ENCODE results near the gene CYP46A1.

The CYP46A1 gene

DNA sequence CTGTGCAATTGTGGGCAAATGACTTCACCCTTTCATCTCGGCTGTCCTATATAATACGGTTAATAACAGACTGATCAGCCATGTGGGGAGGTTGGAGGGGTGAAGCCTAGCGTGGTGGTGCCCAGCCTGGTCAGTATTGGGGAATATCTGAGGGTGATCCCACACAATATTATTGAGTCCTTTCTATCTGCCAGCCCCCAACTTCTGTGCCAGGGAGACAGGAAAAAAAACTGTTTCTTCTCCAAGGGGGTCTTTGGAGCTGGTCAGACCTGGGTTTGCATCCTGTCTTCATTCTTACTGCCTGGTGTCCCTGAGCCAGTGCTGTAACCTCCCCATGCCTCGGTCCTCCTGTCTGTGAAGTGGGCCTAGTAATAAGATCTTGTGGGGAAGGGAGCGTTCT, 6.5 kb downstream of the CYP46A1 start:
- no peak for DNase-seq

DNA sequence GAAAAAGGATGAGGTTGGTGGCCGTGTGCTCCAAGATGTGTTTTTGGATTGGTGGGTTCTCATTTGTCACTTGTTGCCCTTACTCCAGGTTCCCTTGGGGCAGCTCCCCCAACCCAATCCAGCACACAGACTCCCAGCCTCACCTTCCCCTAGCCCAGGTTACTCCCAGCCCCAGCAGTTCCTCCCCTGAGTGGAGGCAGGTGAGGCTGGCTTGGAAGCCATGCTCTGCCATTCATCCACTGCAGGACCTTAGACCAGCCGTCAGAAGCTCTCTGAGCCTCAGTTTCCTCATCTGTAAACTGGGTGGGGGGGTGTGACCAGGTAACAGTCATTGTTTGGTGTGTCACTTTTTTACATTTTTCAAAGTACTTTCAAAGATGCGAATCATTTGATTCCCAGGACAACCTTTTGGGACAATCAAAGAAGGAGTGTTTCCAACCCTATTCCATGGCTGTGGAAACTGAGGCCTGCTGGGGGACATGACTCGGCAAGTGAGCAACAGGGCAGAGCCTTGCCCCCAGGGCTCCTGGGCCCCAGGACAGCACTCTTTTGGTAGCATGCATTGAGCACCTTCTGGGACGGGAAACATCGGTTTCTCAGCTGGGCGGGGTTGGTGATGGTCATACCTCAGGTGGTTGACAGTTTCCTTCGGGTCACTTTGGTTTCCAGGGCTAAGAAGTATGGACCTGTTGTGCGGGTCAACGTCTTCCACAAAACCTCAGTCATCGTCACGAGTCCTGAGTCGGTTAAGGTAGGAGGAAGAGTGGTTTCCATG, 7.2 kb downstream of the CYP46A1 start:
- no peak for DNase-seq

DNA sequence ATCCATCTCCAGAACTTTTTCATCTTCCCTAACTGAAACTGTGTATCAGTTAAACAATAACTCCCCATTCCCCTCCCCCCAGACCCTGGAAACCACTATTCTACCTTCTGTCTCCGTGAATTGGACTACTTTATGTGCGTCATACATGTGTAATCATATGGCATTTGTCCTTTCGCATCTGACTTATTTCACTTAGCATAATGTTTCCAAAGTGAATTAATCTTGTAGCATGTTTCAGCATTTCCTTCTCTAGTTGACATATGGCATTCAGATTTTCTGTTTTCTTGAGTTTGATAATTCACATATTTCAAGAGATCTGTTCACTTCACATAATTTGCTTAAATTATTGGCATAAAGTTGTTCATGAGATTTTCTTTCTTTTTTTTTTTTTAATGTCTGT, 9.8 kb downstream of the CYP46A1 start:
- DNase-seq, result no peak

DNA sequence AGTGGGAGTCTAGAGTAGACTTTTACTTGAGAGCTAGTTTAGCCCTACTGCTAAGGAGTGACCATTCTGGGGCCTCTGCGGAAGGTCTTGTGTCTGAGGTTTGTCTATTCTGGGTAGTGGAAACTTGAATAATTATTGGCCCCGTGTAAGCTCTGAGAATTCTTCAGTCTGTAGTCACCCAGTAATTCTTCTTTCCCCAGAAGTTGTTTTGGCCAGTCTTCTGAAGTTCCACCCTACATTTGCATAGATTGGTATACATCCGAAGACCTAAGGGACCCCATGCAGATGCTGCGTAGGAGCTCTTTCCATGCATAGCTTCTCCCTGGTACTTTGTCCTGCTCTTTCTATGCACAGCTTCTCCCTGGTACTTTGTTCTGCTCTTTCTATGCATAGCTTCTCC, 12.8 kb downstream of the CYP46A1 start:
- DNase-seq, result no peak

DNA sequence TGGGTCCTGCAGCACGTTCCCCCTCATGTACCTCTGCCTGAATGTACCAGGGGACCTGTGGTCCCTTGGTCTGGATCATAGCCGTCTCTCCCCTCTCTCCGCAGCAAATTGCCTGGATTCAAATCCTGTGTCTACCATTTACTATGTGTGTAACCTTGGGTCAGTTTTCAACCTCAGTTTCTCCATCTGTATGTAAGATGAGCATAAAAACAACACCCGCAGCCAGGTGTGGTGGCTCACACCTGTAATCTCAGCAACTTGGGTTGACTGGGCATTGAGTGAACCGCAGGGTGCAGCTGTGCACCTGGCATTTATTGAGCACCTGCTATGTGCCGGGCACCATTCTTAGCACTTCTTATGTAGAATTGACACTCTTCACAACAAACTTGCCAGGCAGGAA, 14.1 kb downstream of the CYP46A1 start:
- DNase-seq, result no peak

DNA sequence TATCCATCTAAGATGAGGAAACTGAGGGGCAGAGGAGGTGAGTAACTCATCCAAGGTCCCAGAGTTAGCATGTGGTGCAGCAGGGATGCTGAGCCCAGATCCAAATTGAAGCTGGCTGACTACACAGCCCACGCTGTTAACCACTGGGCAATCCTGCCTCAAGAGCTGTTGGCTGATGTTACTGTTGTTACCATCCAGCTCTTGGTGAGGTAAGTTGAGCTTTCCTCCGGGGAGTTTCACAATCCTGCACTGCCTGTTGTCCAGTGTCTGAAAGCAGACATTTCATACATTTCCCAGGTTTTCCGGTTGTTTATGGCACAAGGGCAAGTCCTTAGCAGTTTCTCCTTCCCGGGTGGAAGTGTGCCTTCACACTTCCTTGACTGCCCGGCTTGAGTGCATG, 14.5 kb downstream of the CYP46A1 start:
- no peak for DNase-seq

DNA sequence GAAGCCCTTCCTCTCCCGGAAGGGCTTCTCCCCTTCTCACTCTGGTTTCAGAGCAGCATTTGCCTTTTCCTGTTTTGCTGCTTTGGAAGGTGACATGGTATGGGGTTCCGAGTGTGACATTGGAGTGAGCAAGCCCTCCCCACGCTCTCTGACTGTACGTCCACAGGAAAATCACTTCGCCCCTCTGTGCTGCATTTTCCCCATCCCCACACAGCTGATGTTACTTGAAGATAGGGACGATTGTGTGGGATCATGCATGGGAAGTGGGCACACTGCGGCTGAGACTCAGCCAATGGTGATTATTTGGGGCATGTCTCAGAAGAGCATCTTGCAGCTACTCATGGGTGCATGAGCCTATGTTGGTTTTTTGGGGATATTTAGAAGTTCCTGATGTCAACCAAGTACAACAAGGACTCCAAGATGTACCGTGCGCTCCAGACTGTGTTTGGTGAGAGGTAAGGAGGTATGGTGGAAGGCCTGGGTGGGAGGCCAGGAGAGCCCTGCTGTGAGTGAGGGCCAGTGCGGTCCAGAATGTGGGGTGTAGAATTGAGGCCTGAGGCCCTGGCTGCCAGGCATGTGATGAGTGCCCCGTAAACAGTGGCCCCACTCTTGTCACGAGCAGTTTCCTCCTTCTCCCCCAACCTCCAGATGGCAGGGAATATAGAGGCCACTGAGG, 15.1 kb downstream of the CYP46A1 start:
- no peak for DNase-seq

DNA sequence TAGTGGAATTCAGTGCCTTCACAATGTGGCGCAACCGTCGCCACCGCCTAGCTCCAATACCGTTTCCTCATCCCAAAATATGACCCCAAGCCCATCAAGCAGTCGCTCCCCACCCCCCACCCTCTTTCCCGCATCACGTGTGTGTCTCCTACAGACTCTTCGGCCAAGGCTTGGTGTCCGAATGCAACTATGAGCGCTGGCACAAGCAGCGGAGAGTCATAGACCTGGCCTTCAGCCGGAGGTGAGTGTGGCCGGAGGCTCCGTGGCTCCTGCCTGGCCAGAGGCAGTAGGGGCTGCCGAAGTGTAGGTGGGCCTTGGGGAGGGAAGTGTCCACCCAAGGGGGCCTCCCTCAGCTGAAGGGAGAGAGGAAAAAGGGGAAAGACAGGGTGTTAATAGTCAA, 15.8 kb downstream of the CYP46A1 start:
- no peak for DNase-seq

DNA sequence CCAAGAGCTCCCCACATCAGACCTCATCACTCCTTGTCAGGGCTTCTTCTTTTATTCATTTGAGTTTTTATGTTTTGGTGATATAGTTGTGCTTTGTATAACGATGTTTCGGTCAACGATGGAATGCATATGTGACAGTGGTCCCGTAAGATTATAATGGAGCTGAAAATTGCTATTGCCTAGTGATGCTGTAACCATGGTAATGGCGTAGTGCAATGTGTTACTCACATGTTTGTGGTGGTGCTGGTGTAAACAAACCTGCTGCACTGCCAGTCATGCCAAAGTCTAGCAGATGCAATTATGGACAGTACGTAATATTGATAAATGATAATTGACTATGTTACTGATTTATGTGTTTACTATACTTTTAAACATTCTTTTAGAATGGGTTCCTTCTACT, 16.3 kb downstream of the CYP46A1 start:
- DNase-seq, result no peak

DNA sequence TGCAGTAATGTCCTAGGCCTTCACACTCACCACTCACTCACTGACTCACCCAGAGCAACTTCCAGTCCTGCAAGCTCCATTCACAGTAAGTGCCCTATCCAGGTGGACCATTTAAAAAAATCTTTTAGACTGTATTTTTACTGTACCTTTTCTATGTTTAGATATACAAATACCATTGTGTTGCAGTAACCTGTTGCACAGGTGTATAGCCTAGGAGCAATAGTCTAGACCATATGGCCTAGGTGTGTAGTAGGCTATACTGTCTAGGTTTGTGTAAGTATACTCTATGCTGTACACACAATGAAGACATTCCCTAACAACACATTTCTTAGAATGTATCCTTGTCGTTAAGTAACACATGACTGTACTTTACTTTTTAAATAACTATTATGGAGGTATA, 17.2 kb downstream of the CYP46A1 start:
- no peak for DNase-seq

DNA sequence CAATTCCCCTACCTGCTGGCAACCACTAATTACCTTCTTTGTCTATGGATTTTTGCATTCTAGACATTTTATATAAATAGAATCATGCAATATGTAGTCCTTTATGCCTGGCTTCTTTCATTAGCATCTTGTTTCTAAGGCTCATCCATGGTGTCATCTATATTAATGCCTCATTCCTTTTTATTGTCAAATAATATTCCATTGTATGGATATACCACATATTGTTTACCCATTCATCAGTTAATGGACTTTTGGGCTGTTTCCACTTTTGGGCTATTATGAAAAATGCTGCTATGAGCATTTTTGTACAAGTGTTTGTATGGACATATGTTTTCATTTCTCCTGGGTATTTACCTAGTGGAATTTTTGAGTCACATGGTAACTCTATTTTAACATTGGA, 18.0 kb downstream of the CYP46A1 start:
- DNase-seq, result no peak

DNA sequence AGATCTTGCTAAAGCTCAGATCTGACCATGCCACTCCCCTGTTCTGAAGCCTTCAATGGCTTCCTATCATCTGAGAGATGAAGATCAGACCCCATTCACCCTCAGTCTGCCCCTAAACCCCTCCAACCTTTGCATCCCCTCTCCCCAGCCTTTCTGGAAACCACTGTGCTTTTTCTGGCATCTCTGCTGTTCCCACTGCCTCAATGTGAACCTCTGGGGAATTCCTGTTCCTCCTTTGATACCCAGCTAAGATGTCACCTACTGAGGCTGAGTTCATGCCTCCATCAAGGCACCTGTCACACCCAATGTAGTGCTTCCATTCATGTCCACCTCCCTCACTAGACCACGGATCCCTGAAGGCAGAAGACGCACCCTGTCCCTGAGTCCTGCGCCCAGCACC, 19.3 kb downstream of the CYP46A1 start:
- DNase-seq, result no peak

DNA sequence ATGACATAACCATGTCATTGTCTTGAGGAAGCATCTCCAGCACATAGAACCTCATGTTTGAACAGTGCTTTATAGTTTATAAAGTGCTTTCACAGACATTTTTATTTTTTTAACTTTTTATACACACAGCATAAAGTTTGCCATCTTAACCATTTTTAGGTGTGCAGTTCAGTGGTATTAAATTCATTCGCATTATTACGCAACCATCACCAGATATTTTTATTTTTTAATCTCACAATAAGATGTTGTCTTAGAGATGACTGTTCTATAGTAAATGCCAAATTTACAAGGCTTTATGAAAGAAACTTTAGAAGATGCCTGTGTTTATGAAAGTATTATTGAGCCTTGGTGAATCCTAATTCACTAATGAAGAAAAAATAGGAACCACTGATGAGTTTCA, 19.9 kb downstream of the CYP46A1 start:
- no peak for DNase-seq

DNA sequence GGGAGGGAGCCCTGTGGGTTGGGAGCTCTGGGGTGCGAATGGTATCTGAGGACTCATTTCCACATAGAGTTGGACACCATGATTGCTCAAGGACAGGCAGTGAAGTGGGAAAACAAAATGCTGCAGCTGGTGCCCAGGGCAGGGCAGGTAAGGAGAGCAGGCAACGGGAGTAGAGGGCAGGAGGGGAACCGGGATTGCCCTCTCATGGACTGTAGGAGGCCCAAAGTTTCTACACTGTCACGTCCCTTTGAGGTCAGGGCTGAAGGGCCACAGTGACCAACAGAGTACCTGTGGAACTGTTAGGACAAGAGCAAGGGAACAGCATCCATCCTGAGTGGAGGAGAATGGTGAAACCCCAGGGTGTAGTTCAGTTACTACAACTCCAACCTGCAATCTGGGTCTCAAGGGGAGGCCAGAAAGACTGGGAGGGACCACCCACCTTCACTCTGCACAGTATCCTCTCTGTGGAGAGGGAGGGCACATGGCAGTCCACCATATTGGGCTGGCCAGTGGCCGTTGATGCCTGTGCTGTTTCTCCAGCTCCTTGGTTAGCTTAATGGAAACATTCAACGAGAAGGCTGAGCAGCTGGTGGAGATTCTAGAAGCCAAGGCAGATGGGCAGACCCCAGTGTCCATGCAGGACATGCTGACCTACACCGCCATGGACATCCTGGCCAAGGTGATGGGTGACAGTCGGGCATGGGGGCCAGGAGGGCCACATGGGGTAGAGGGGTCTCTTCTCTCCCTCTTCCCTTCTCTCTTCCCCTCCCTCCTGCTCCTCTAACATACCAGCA, 22.2 kb downstream of the CYP46A1 start:
- no peak for DNase-seq

DNA sequence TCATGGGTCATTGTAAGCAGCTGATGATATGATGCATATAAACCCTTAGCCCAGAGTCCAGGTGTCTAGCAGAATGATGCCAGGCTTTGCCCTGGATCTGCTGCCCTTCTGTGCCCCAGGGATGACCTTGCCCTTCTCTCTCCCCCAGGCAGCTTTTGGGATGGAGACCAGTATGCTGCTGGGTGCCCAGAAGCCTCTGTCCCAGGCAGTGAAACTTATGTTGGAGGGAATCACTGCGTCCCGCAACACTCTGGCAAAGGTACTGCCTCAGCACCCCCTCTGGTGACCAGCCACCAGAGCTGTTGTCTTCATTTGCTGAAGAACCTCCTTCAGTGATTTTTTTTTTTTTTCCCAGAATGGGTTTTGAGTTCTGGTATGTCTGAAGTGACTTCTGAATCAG, 23.3 kb downstream of the CYP46A1 start:
- DNase-seq, result no peak

DNA sequence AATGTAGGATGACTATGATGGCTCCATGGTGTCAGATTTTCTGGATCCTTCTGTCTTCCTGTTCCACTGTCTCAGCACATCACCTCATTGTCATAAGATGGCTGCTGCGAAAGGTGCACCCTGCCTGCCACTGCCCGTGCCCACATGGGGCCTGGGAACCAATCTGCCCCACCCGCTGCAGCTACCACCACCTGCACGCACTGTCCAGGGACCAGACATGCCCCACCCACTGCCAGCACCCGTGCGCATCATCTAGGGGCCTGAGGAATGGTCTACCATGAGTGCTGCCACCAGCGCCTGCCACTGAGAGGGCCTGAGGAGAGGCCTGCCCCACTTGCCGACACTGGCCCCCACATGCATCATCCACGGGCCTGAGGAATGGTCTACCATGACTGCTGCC, 23.8 kb downstream of the CYP46A1 start:
- no peak for DNase-seq

DNA sequence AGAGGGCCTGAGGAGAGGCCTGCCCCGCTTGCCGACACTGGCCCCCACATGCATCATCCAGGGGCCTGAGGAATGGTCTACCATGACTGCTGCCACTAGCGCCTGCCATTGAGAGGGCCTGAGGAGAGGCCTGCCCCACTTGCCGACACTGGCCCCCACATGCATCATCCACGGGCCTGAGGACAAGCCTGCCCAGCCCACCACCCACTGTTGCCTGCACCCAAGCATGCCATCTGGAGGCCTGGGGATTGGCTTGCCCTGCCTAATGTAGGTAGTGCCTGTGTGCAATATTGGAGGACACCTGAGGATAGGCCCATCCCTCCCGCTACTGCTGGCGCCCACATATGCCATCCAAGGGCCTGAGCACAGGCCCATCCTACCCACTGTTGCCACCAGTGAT, 24.4 kb downstream of the CYP46A1 start:
- no peak for DNase-seq

DNA sequence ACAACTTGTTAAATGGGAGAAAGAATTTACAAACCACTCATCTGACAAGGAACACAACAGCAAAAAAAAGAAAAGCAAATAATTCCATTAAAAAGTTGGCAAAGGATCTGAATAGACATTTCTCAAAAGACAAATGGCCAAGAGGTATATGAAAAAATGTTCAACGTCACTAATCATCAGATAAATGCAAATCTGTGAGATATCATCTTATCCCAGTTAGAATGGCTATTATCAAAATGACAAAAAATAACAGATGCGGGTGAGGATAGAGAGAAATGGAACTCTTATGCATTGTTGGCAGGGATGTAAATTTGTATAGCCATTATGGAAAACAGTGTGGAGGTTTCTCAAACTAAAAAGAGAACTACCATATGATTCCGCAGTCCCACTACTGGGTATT, 29.9 kb downstream of the CYP46A1 start:
- DNase-seq, result no peak

DNA sequence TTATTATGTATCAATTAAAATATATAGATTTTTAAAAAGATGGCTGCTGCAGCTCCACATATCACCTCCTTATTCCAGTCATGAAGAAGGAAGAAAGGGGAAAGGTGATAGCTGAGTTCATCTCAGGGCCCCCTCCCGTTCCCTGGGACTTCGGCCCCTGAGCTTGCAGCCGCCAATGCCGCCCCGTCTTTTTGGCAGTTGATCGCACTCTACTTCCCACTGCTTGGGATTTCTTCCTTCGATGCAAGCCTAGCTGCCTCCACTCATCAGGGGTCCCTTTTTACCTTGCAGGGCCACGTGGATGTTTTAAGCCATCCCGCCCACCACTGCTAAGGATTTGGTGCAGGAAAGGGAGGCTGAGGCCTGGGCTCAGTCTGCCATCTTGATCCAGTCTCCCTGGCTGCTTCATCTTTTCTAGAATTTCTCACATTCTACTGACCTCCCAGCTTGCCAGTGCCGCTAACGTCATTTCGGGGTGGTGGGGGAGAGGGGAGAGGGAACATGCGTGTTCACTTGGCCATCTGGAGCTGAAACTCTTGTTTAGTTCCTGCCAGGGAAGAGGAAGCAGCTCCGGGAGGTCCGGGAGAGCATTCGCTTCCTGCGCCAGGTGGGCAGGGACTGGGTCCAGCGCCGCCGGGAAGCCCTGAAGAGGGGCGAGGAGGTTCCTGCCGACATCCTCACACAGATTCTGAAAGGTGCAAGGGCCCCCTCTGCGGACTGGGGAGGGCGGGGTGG, 31.3 kb downstream of the CYP46A1 start:
- no peak for DNase-seq

DNA sequence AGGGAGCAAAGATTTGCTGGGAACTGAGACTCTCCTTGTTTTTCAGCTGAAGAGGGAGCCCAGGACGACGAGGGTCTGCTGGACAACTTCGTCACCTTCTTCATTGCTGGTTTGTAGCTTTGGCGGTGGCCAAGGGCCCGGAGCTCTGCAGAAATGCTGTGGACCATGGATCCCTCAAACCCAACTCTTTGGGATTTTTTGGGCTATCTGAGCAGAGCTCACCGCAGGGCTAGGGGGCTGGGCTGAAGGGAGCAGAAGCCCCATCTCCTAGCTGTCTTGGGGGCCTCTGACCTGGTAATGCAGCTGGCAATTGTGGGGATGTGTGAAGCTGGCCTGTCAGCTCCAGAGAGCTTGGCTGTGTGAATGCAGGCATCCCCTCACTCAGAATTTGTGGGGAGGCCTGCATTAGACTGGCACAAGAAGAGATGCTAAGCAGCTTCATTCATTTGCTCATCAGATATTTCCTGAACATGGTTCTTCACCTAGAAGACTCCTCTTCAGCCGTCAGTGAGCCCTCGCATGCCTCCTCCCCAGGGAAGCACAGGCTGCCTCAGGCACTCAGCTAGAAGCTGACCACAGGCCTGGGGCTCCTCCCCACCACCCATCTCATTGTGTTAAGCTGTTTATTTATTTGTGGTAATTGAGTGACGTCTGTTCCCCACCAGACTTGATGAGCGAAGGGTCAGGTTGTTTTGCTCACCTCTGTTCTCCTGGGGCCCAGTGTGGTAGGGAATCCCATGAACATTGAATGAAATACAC, 32.2 kb downstream of the CYP46A1 start:
- DNase-seq, result no peak

DNA sequence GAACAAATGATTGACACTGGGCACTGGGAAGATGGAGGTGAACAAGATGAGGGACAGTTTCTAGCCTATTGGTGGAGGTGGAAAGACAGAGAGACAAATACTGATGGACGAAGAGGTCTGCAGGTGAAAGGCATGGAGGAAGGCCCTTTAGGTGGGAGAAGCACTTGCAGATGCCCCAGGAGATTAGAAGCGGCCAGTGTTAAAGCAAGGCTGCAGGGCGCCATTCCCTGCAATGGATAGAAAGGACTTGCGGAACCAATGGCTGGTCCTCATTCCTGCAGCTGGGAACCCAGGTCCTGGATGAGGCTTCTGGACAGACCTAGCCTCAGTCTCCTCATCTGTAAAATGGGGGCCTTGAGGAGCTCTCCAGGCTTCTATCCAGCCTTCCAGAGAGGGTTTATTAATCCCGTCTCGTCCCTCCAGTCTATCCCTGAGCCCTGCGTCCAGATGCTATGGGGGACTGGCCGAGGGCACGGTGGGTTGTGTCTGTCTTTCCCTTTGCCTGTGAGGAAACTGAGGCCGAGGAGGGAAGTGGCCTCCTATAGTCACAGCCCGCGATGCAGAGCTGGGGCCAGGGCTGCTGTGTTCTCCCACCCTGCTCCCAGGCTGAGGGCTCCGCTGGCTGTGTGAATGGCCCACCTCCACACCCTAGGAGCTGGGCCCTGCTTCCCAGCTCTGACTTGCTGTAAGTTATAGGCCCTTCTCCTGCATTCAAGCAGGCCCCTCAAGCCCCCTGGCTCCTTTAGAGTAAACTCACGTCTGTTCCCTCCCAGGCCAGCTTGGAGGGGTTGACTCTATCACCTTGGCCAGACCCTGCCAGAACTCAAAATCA, 33.0 kb downstream of the CYP46A1 start:
- no peak for DNase-seq

DNA sequence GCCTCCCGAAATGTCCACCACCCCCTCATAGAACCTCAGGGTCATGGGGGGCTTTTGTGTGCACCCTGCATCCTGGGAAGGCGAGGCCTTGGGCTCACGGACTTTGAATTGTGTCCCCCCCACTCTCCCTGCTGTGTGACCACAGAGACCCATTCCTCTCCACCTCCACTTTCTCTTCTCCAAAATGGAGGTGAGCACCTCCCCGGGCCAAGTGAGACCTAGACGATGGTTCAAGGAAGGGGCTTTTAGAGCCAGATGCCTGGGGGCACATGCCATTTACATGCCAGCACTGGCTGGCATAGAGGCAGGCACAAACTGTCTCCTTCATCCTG, 33.5 kb downstream of the CYP46A1 start:
- DNase-seq, result no peak

Data from activated effector memory CD4-positive, alpha-beta T cell treated with Interleukin-2 at 50 U/mL for 16 hours (primary cell).